Heart left ventricle (tissue), 13 donors: ENCODE data around the gene MYDGF.

ENCODE experiments used
- POLR2A ChIP-seq, 2 donors: fragments of 450-650 bp; IDR thresholded peaks; one replicate each; pipeline ENCODE4 v1.6.1; 2017; ENCODE audit warnings: antibody characterized with exemption in 2 of 2, mild to moderate bottlenecking in 2 of 2, moderate library complexity in 2 of 2
- TF ChIP-seq, protein P1 (sequence below), 12 donors: fragments of 200-600 bp; sonication (generic) in 4 of 12; IDR thresholded peaks; one replicate each; pipeline versions ENCODE4 v1.5.0 to v1.8.0; 2018 to 2022; ENCODE audit warnings: antibody characterized with exemption in 12 of 12, mild to moderate bottlenecking in 5 of 12
- donor health status: ischemic (EF 13 %, LVEDD 7.1; RV severe dilation, severe dysfunction).
- donor health status: DM: no; HTN: yes; CAD: no.
- donor health status: DM: no; HTN: no; CAD: no.
- donor health status: ischemic (EF 25% LVEDD 6.9; RV normal size, moderate dysfunction).
- donor health status: ischemic (EF 25% LVEDD 5.7; RV mildly dilated, moderate dysfunction).
- donor health status: ischemic (EF 35%, LVEDD 5.7; RV mildly dilated, moderate dysfunction).
- donor health status: nonischemic (EF 11% LVEDD 7.7; RV severe dilation, severe dysfunction).
- donor health status: DM: yes; HTN: yes; CAD: no.
- donor health status: PGD.
- donor health status: ischemic (EF 29% LVEDD 5.4; RV normal size, mild dysfunction).
- donor health status: nonischemic (EF 23%, LVEDD 6.1; RV moderate dilation, normal function).

- TF ChIP-seq, protein P1, sequence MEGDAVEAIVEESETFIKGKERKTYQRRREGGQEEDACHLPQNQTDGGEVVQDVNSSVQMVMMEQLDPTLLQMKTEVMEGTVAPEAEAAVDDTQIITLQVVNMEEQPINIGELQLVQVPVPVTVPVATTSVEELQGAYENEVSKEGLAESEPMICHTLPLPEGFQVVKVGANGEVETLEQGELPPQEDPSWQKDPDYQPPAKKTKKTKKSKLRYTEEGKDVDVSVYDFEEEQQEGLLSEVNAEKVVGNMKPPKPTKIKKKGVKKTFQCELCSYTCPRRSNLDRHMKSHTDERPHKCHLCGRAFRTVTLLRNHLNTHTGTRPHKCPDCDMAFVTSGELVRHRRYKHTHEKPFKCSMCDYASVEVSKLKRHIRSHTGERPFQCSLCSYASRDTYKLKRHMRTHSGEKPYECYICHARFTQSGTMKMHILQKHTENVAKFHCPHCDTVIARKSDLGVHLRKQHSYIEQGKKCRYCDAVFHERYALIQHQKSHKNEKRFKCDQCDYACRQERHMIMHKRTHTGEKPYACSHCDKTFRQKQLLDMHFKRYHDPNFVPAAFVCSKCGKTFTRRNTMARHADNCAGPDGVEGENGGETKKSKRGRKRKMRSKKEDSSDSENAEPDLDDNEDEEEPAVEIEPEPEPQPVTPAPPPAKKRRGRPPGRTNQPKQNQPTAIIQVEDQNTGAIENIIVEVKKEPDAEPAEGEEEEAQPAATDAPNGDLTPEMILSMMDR (IDR thresholded peaks at IDR 0.05): peak; percentile 19 to 69 (median 56)
- no peak for TF ChIP-seq POLR2A (IDR thresholded peaks at IDR 0.05)
Measured at GRCh38 chr19:4676955-4677731, 7.0 kb upstream of the MYDGF start.
